HG03196 (cell line): ENCODE data around the gene KLLN.
A peak's percentile ranks its signal among the peaks of the same experiment; 100 is the strongest.
"Not testable (repeated sequence)": the region's sequence is repeated elsewhere in the genome, so short reads cannot be mapped to it uniquely, and the experiment has no call there.

Experiments used
- ATAC-seq: cut with Tn5 transposase; IDR thresholded peaks from one replicate; pipeline ENCODE4 v1.9.1; 2021; ENCODE audit not compliant: unreplicated experiment

Gene KLLN

DNA sequence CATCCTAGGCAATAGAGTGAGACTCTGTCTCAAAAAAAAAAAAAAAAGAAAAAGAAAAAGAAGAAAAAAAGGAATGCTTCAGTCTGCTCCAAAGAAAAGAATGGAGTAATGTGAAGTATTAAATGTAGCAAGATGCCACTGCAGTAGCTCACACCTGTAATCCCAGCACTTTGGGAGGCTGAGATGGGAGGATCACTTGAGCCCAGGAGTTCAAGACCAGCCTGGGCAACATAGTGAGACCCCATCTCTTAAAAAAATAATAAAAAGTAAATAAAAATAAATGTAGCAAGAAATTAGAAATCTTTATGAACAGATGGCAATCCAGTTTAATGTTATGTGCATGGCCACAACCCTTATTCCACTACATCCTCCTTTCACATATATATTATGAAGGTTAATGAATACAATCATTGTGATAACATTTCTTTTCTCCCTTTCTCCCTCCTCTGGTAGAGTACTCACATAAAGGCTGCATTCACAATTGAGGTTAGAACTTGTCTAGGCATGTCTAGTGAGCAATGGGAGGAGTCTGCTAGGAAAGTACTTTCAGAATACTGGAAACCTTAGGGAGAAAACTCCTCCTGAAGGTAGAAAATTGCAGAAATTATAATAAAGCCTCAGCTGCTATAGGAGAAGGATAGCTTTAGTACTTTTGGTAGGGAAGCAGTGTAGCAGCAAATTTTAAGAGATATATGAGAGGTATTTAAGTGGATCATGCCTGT lies 20.4 kb downstream of the KLLN start:
- no peak for ATAC-seq

DNA sequence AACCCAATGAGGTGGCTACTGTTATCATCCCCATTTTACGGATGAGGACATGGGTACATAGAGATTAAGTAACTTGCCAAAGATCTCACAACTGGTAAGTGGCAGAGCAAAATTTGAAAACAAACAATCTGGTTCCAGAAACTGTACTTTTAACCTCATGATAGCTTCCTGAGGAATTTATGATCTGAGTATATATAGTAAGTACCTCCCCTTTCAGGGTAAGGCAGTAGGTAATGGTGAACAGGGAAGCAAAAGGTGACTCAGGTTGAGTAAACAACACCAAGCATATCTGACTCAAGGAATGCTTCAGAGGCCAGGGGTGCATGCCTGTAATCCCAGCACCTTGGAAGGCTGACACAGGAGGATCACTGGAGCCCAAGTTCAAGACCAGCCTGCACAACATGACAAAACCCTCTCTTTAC lies 21.1 kb downstream of the KLLN start:
- ATAC-seq, result no peak

DNA sequence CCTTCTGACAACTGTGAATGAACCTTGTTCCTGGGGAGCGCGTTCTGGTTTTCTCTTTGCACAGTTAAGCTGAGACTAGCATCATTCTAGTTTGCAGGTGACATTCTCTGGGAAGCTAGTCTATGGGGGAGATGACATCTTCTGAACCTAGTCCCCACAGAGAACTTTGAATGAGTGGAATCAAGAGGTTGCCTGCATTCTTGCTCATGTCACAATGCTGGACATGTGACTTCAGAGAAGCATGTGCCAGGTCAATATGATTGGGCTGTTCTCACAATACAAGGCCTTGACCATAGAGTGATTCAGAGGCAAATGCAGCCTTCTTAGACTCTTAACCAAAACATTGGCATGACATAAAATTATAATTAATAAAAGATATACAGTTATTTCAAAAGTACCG lies 22.1 kb downstream of the KLLN start:
- no peak for ATAC-seq

DNA sequence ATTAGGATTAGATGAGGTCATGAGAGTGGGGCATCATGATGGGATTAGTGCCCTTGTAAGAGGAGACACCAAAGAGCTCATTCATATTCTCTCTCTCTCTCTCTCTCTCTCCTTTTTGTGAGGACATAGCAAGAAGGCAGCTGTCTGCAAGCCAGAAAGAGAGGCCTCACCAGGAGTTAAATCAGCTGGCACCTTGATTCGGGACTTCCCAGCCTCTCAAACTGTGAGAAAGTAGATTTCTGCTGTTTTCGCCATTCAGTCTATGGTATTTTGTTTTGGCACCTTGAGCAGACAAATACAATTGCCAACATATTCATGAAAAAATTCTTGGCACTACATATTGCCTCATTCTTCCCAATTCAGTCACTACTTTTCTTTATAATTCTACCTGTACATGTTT lies 24.7 kb downstream of the KLLN start:
- no peak for ATAC-seq

DNA sequence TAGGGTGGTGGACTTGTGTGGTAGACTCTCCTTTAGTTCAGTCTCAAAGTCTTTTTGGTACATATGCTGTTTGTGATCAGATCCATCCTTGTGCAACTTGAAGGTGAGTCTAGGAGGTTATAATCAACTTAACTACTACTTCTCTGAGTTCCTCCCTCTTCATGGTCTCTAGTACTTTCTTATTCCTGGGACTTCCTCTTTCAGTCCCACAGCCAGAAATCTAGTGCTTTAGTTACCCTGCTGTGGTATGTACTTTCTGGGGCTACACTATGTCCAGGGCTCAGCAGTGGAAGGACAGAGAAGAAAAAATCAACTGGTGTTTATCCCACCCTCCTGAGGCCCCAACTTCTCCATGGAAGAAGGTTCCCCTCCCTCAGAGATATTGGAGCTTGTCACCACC lies 25.9 kb downstream of the KLLN start:
- ATAC-seq, result no peak

DNA sequence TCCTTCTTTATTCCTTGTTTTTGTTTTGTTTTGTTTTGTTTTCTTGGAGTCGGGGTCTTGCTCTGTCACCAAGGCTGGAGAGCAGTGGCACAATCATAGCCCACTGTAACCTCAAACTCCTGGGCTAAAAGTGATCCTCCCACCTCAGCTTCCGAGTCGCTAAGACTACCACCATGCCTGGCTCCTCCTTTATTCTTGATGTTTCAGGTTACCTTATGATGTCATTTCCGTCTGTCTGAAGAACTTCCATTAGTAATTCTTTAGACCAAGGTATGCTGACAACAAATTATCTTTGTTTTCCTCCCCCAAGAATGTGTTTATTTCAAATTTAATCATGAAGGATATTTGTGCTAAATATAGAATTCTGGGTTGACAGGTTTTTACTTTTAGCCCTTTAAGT lies 27.2 kb downstream of the KLLN start:
- no peak for ATAC-seq

DNA sequence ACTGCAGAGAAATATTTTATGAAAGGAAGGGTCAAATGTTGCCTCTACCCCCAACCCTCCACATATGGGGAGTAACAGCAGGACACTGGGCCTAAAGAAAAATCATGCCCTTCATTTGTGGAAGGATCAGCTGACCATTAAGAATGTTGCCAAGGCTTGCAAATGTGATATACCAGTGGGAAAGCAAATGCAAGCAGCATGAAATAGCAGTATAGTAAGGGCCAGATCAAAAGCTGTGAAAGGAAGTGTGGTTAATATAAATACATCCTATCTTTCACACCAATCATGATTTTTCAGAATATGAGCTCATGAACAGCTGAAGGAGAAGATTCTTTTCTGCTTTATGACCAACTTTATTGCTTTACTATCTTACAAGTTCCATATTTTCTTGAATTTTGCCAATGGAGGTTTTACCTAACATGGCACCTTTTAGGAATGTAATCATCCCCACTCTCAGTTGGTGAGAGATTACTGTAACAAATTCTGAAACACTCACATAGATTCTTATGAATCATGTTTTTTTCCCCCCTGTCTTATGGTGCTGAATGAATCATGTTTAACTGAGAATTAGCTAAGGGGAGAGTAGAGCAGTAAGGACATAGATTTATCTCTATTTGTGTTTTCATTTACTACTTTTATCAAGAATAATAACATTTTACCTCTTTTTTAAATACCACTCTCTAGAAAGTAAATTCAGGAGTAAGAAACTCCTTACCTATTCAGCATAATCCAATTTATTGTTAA lies 33.2 kb downstream of the KLLN start:
- no peak for ATAC-seq

DNA sequence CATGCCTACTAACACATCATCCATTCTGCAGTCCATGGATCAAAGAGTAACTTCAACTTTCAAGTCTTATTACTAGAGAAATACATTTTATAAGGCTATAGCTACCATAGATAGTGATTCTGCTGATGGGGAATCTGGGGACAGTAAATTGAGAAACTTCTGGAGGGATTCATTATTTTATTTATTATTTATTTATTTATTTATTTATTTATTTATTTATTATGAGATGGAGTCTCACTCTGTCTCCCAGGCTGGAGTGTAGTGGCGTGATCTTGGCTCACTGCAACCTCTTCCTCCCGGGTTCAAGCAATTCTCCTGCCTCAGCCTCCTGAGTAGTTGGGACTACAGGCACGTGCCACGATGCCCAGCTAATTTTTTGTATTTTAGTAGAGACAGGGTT lies 34.3 kb downstream of the KLLN start:
- ATAC-seq, result not testable (repeated sequence)

DNA sequence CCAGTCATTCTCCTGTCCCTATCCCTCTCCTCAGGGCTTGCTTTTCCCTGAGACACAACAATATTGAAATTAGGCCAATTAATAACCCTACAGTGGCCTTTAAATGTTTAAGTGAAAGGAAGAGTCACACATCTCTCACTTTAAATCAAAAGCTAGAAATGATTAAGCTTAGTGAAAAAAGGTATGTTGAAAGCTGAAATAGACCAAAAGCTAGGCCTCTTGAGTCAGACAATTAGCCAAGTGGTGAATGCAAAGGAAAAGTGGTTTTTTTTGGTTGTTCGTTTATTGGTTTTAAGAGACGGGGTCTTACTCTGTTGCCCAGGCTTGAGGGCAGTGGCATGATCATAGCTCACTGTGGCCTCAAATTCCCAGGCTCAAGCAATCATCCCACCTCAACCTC lies 35.7 kb downstream of the KLLN start:
- ATAC-seq, result no peak

DNA sequence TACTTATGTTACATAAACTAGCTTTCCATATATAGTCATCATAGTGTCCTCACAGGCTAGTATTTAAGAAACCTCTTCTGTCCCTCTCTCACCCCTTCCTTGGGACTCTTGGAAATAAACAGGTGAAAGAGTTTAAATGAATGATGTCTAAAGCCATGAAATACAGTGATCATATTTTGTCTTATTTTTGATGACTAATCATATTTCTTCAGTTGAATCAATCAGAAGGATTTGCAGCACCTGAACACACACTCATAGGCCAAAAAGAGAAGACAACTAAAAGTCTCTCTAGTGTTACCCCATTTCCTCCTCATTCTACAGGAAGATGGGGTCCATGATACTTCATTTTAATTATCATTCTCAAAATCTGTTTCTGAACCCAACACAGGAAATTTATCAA lies 36.7 kb downstream of the KLLN start:
- no peak for ATAC-seq

DNA sequence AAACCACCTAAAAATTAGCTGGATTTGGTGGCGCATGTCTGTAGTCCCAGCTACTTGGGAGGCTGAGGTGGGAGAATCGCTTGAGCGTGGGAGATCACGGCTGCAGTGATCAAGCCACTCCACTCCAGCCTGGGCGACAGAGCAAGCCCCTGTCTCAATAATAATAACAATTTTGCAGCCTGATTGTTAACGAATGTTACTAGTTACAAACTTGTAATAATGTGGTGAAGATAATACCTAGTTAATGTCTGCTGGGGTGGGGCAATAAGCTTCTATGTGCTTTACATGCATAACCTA lies 44.1 kb downstream of the KLLN start:
- ATAC-seq, result no peak

DNA sequence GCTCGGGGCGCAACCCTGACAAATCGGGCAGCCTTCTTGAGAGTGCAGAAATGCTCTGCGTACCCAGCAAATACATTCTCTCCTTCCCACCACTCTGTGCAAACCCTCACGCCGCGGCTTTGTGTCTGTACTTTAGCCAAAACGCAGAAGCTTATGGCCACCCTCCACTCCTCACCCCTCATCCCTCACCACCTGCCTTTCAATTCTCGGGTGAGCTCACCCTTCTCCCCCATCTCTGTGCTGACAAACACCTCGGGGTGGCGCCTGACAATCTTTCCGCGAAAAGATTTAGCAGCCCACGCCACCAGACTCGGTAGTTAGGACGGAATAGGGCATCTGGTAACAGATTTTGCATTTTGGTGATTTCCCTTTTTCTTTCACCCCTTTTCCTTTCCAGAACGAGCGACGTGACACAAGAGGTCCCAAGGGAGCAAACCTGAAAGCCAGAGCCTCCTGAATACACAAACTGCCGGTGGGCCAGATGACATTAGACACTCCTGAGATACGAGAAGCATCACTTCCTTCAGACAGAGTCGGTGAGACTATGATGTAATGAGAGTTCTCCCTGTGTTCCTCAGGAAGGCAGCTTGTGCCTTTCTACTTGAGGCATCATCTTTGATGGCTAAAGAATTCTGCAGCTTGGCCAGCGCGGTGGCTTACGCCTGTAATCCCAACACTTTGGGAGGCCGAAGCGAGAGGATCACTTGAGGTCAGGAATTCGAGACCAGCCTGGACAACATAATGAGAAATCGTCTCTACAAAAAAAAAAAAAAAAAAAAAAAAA lies 44.6 kb downstream of the KLLN start:
- ATAC-seq, result peak; percentile 50

DNA sequence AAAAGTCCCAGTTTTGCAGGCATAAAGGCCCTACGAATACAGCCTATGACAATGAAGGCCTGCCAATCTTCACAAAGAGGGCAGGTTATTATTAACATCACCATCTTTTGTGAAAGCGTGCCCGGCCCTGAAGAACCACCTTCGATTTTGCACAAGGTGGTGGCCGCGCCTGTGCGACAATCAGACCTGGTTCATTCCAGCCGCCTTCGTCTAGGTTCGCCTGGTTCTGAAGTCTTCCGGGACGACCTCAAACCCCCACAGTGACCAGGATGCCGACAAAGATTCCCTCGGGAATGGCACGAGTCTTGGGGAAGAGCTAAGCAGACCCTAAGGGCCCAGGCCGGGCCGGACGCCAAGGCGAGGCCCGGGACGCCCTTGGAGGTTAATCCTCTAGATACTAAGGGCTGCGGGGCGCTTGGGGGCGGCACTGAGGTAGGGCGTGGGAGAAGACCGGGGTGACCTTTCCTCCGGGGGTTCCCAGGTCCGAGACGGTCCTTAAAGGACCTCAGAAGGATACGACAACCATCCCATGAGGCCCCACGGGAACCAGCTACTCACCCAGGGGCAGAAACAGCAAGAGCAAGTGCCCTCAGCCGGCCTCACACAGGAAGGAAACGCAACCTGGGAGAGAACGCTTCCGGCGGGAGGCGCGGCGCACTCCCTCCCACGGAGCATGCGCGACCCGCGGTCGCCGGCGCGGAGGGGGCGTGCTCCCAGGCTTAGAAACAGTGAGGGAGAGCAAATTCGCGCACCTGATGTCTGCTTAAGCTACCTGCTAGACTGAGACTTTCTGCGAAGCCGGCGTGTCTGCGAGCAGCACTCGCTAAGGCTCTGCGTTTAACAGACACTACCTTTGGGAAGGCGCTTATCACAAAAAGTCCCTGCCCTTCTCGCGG lies 45.5 kb downstream of the KLLN start, which contains the start of gene ATAD1:
Gene ATAD1 (minus strand): TSS at position 618 of the 896 bp plus-strand sequence. CDS start 3,627 bp downstream, outside the sequence.
- ATAC-seq, result peak; percentile 73

DNA sequence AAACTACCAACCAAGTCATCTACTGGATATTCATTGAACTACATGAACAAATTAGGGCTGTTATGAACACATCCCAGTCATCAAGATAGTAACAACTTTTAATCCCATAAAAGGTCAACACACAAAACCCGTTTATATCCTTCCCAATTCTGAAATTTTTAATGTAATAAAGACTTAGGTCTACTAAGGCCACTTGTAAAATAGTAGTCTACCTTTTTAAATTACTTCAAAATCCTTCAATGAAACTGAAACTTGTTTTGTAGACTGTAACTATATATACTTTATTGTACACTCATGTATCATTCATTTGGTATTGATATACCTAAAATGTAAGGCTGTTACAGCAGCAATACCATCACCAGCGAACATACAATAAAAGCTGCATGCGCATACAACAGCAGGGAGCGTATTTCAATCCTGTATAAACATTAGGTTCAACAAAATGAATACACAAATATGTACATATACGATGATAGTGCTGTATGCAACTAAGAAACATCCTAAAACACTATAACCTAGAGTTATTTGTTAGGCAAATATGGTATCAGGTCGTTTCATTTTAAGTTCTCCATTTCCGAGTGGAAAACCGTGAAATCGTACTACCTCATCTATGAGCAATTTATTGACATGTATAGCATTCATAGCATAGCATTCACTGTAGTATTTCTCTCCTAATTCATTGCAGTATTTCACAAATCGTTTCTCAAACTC lies 46.3 kb downstream of the KLLN start:
- ATAC-seq, result no peak

DNA sequence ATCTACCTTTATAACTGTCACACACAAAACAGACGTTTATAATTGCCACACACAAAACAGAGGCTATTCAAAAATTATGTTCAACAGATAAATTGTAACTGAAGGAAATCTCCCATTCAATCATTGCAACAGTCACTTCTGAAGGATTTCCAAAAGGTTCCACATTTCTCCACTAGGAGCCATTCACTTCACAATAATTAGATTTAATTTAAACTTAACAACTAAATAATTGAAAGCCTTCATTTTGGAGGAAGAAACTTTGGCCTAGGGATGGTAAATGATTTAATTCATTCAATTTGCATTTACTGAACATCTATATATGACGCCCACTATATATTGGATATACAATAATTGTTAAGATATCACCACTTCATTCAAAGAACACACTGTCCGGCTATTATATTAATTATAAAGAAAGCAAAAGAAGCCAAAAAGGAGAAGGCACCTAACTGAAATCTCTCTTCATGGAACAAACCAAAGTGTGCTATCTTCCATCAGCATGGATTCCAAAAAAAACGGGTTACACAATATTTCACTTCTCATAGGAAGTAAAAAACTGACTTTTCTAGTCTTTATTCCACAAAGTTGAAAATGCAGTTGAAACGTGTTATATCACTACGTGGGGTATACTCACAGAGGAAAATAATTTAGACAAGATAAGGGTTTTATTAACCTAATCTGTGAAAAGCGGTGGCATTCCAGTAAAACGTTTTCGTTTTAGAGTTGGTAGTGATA lies 47.0 kb downstream of the KLLN start:
- ATAC-seq, result no peak
